Fibroblast of the aortic adventitia (primary cell): Measurements from ENCODE around the gene ACSL4. TPM values are rescaled to one million over a fixed set of nuclear protein-coding genes. Genes with fewer than 3 reads are reported as not detected.

Experiments
- DNase-seq: peaks from one replicate; pipeline ENCODE4 v3.0.0-alpha.2; 2010; ENCODE audit warnings: low read depth
- H3K4me3 ChIP-seq: 2 replicates; pipeline ENCODE4 v1.5.1; 2011; ENCODE audit warnings: low read depth, mild to moderate bottlenecking, control low read depth, low read length, moderate library complexity
- CTCF ChIP-seq: IDR thresholded peaks from 2 replicates; pipeline ENCODE4 v1.5.1; 2011; ENCODE audit warnings: mild to moderate bottlenecking, low read length, control low read depth, inconsistent platforms; ENCODE audit not compliant: insufficient read depth
- total RNA-seq: library from RNA; depleted of rRNA; stranded (reverse); fragments of >200 nt; gene quantifications from 2 replicates; pipeline ENCODE4 v1.2.3, GENCODE V29; 2012; ENCODE audit warnings: low replicate concordance

The ACSL4 gene
- total RNA-seq, 1 donor = 82.2 TPM

- no peak overlapping the region for H3K4me3 ChIP-seq
- TF ChIP-seq CTCF = no peak
These were observed 36.8 kb downstream of the ACSL4 start for GRCh38 chrX:109696146-109696740.

GRCh38 chrX:109695637-109696036 is 37.4 kb downstream of the ACSL4 start:
- H3K4me3 ChIP-seq = no peak overlapping the region
- no peak for TF ChIP-seq CTCF
- no peak for DNase-seq

More at GRCh38 chrX:109696146-109696740, 36.8 kb downstream of the ACSL4 start:
- no peak for DNase-seq

GRCh38 chrX:109691752-109692151 is 41.3 kb downstream of the ACSL4 start:
- no peak for TF ChIP-seq CTCF
- no peak for DNase-seq
- no peak overlapping the region for H3K4me3 ChIP-seq

- H3K4me3 ChIP-seq = no peak overlapping the region
- no peak for TF ChIP-seq CTCF
- DNase-seq = no peak
These were observed 41.8 kb downstream of the ACSL4 start for GRCh38 chrX:109691277-109691676.

- no peak for DNase-seq
- no peak overlapping the region for H3K4me3 ChIP-seq
- TF ChIP-seq CTCF = no peak
These were observed 45.2 kb downstream of the ACSL4 start for GRCh38 chrX:109687903-109688302.

GRCh38 chrX:109685656-109686078 is 47.4 kb downstream of the ACSL4 start:
- DNase-seq = no peak
- no peak overlapping the region for H3K4me3 ChIP-seq
- TF ChIP-seq CTCF = no peak

GRCh38 chrX:109684136-109684535 is 48.9 kb downstream of the ACSL4 start:
- DNase-seq = no peak

More at GRCh38 chrX:109684136-109684535, 48.9 kb downstream of the ACSL4 start:
- H3K4me3 ChIP-seq = no peak overlapping the region
- TF ChIP-seq CTCF = no peak
